ENCODE data around the gene NFX1.
"Not testable (repeated sequence)": the region's sequence is repeated elsewhere in the genome, so short reads cannot be mapped to it uniquely, and the experiment has no call there.

NFX1 gene

DNA sequence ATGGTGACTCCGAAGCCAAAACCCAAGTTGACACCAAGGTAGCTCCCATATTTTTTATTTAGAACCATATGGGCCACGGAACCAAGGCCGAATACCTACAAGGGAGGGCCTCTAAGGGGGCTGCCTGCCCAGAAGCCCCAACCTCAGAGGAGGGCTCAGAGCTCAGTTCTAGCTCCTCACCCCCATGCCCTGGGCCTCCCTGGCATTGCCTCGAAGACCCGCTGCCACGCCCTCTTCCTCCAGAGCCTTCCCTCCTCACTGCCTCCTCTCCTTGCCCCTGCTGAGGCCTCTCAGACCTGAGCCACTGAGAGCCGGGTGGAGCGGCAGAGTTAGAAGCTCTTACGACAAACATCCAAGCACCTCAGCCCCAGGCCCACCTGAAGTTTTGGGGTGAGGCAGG, 96.7 kb downstream of the NFX1 start:
- CTCF ChIA-PET, result interaction anchor here (0.6 kb wide), 1 partner anchor 747 kb away, joined by 3 read pairs; no protein-coding TSS in a partner anchor
- DNase-seq (ENCODE audit: extremely low spot score); POLR2A ChIA-PET: not testable (repeated sequence)

DNA sequence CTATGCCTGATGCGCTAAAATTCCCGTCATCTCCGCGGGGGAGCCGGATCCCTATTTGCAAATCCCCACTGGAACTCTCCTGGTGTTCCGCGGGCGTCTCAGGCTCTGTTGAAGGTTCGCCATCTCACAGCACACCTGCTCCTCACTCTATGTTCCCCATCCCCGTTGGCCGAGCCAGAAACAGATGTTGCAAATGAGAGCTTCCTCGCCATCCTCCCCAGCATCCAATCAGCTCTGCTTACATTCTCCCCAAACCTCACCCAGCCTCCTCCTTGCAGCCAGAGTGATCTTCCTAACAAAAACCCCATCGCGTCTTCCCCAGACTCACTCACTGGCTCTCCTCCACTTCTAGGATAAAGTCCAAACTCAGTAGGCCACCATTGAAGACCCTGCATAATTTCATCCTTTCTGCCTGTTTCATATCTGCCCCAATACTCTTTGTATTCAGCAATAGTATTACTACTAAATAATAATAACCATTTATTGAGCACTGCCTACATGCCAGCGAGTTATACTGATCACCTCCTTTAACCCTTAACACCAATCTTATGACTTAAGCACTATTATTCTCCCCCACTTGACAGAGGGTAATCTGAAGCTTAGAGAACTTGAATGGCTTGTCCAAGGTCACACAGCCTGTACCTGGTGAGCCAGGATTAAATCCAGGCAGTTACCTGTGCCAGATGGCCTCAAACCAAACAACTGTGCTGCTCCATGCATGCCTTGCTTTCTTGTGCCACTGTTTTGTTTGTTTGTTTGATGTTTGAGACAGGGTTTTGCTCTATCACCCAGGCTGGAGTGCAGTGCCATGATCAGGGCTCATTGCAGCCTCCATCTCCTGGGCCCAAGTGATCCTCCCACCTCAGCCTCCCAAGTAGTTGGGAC, 98.0 kb downstream of the NFX1 start:
- TF ChIP-seq, protein P1, sequence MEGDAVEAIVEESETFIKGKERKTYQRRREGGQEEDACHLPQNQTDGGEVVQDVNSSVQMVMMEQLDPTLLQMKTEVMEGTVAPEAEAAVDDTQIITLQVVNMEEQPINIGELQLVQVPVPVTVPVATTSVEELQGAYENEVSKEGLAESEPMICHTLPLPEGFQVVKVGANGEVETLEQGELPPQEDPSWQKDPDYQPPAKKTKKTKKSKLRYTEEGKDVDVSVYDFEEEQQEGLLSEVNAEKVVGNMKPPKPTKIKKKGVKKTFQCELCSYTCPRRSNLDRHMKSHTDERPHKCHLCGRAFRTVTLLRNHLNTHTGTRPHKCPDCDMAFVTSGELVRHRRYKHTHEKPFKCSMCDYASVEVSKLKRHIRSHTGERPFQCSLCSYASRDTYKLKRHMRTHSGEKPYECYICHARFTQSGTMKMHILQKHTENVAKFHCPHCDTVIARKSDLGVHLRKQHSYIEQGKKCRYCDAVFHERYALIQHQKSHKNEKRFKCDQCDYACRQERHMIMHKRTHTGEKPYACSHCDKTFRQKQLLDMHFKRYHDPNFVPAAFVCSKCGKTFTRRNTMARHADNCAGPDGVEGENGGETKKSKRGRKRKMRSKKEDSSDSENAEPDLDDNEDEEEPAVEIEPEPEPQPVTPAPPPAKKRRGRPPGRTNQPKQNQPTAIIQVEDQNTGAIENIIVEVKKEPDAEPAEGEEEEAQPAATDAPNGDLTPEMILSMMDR (IDR thresholded peaks at IDR 0.05; ENCODE audit: control extremely low read depth, extremely low read depth, low read depth, missing control alignments), result no peak
- POLR2A ChIA-PET, result interaction anchor here (0.6 kb wide), 1 partner anchor 23 kb away, joined by 3 read pairs; no protein-coding TSS in a partner anchor
- CTCF ChIA-PET, result interaction anchor here (0.6 to 1.5 kb wide), 2 partner anchors 13 to 78 kb away, joined by 4 read pairs; no protein-coding TSS in a partner anchor
- no peak for DNase-seq (ENCODE audit: extremely low spot score)

- DNase-seq (ENCODE audit: extremely low spot score); POLR2A ChIA-PET: not testable (repeated sequence)
- CTCF ChIA-PET, result interaction anchor here (3.6 kb wide), 1 partner anchor 17 kb away, joined by 16 read pairs; no protein-coding TSS in a partner anchor
These were observed 100.9 kb downstream of the NFX1 start for GRCh38 chr9:33391111-33391771.

DNA sequence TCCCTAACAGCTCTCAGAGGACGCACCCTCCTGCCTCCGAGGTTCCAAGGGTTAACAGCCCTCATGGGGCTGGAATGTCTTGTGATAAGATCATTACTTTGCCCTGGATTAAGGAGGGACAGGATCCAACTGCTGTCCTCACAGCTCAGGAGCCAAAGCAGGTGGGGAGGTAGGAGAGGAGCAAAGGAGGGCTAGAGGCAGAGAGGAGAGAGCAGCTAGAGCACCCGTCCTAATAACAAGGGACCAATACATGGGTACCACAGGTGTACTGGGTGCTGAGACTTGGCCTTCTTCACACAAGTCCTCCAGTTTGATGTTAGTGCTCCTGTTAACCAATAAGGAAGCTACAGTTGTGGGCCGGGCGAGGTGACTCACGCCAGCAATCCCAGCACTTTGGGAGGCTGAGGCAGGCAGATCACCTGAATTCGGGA, 102.3 kb downstream of the NFX1 start:
- POLR2A ChIA-PET, result not testable (repeated sequence)
- CTCF ChIA-PET, result interaction anchor here (1.2 to 3.6 kb wide), 3 partner anchors 18 to 75 kb away, joined by 3 to 16 read pairs (median 10); no protein-coding TSS in a partner anchor

GRCh38 chr9:33393581-33393980, 103.3 kb downstream of the NFX1 start:
- ChIA-PET POLR2A (no interaction called here), CTCF (interaction anchor here (0.7 to 3.6 kb wide), 4 partner anchors 9 to 74 kb away, joined by 3 to 16 read pairs (median 6); no protein-coding TSS in a partner anchor)
- TF ChIP-seq, protein P1 (IDR thresholded peaks at IDR 0.05; ENCODE audit: control extremely low read depth, extremely low read depth, low read depth, missing control alignments), result no peak
- DNase-seq (ENCODE audit: extremely low spot score), result no peak

More for the DNA sequence above, 102.3 kb downstream of the NFX1 start:
- DNase-seq (ENCODE audit: extremely low spot score), result not testable (repeated sequence)

GRCh38 chr9:33393986-33394385, 103.7 kb downstream of the NFX1 start:
- POLR2A ChIA-PET; DNase-seq (ENCODE audit: extremely low spot score): not testable (repeated sequence)
- CTCF ChIA-PET, result interaction anchor here (1.2 to 2.3 kb wide), 2 partner anchors 21 to 73 kb away, joined by 3 to 10 read pairs; no protein-coding TSS in a partner anchor

GRCh38 chr9:33395159-33395879, 105.0 kb downstream of the NFX1 start:
- POLR2A ChIA-PET; DNase-seq (ENCODE audit: extremely low spot score): not testable (repeated sequence)
- CTCF ChIA-PET, result interaction anchor here (1.2 kb wide), 3 partner anchors 8 to 71 kb away, joined by 3 to 5 read pairs (median 4); no protein-coding TSS in a partner anchor

DNA sequence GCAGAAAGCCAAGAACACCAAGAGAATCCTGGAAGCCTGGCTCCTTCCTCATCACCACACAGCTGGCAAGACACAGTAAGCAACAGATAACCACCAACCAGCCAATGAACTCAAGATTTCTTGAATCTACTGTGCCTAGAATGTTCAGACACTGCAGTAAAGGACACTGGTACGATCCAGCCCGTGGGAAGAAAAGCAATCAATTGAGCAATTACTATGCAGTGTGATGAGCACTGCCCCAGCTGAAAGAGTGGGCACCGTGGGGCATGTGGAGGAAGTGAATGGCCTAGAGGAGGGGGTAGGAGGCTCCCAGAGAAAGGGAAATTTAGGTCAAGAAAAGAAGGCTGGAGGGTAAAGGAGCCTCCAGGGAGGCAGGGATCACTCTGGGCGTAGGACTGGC, 107.5 kb downstream of the NFX1 start:
- CTCF ChIA-PET; DNase-seq (ENCODE audit: extremely low spot score); POLR2A ChIA-PET: not testable (repeated sequence)

DNA sequence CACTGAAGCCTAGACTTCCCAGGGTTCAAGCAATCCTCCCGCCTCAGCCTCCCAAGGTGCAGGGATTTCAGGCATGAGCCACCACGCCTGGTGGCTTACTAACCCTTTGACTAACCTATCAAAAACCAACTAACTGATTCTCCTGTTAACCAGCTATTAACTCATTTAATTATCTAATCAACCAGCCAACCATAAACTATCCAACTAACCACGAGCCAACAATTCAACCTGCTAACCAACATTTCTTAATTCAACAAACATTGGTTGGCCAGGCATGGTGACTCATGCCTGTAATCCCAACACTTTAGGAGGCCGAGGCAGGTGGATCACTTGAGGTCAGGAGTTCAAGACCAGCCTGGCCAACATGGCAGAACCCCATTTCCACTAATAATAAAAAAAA, 108.7 kb downstream of the NFX1 start:
- DNase-seq (ENCODE audit: extremely low spot score); POLR2A ChIA-PET: not testable (repeated sequence)
- CTCF ChIA-PET, result interaction anchor here (0.8 to 2.7 kb wide), 2 partner anchors 24 to 63 kb away, joined by 4 to 14 read pairs; no protein-coding TSS in a partner anchor

GRCh38 chr9:33401809-33402208, 111.5 kb downstream of the NFX1 start:
- CTCF ChIA-PET, result interaction anchor here (5.3 kb wide), 1 partner anchor 13 kb away, joined by 25 read pairs; no protein-coding TSS in a partner anchor
- POLR2A ChIA-PET, result not testable (repeated sequence)

DNA sequence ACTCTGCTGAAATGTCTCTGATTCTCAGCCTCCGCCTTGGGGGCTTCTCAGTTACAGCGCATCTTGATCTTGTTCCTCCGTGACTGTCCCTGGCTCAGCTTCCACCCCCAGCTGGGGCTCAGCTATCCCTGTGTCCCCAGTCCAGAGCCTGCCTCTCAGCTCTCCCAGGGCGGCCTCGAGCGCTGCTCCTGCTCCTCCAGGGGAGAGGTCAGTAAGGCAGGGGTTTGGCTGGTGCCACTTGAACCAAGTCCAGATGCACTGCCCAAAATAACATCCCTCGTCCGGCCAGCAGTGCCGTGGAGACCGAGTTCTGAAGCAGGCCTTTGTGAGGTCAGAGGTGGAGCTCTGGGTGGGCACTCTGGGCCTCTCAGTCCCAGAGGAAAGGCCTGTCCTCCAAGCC, 112.1 kb downstream of the NFX1 start, which contains the start of gene AQP7:
AQP7 (minus strand) TSS at position 198 of the 400 bp plus-strand sequence. CDS start 1,306 bp downstream, outside the sequence.
- POLR2A ChIA-PET; DNase-seq (ENCODE audit: extremely low spot score): not testable (repeated sequence)
- CTCF ChIA-PET, result interaction anchor here (0.6 to 5.3 kb wide), 8 partner anchors 7 to 319 kb away, joined by 3 to 58 read pairs (median 6); no protein-coding TSS in a partner anchor

More at GRCh38 chr9:33401809-33402208, 111.5 kb downstream of the NFX1 start:
- DNase-seq (ENCODE audit: extremely low spot score), result not testable (repeated sequence)
